GM10266 (cell line): ENCODE results near the gene C17orf58.
A peak's percentile ranks its signal among the peaks of the same experiment; 100 is the strongest.

Experiments used
- DNase-seq: peaks from one replicate; pipeline ENCODE4 v3.0.0; 2012; ENCODE audit errors: extremely low spot score
- CTCF ChIP-seq: IDR thresholded peaks from 2 replicates; pipeline ENCODE4 v1.5.1; 2012; ENCODE audit warnings: mild to moderate bottlenecking, low read depth; ENCODE audit not compliant: control insufficient read depth, insufficient read depth; ENCODE audit errors: missing control alignments

Gene C17orf58

DNA sequence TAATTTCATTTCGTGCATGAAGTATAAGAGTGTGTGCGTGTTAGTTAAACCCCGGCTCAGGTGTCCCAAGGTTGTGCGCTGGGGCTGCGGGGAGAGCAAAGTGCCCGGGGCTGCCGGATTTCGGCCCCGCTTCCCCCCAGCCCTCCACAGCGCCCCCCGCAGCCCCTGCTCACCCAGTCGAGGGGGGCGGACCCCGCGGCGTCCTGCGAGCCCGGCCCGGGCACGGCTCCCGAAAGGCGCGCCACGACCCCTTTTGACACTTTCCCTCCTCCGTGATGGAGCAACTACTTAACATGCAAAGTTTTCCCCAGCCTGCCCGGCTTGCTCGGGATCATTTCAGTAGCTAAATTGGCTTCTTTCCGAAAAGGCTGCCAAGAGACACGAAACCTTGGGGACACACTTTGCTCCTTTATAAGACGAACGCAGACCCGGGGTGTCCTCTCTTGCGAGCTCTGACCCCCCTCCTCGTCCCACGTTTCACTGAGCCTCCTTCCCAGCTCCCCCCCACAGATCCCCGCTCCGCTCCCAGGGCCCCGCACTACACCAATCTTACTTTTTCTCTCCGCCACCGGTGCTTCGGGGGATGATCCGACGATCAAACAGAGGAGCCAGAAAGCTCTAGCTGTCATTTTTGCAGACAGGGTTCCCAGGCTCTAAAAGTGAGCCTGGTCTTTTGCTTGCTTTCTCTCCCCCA lies 552 bp downstream of the C17orf58 start:
- peak; percentile 41 for DNase-seq
- TF ChIP-seq CTCF, result no peak

- DNase-seq, result peak; percentile 35
- no peak for TF ChIP-seq CTCF
Observed at GRCh38 chr17:67994817-67995569, 1.3 kb downstream of the C17orf58 start.

- peak; percentile 67 for DNase-seq
- TF ChIP-seq CTCF, result no peak
Observed at GRCh38 chr17:67993998-67994361, 2.3 kb downstream of the C17orf58 start.

GRCh38 chr17:67993153-67993997 lies 2.9 kb downstream of the C17orf58 start:
- no peak for TF ChIP-seq CTCF
- DNase-seq, result peak; percentile 95

- TF ChIP-seq CTCF, result no peak
- peak; percentile 25 for DNase-seq
Observed at GRCh38 chr17:67992548-67993152, 3.6 kb downstream of the C17orf58 start.

DNA sequence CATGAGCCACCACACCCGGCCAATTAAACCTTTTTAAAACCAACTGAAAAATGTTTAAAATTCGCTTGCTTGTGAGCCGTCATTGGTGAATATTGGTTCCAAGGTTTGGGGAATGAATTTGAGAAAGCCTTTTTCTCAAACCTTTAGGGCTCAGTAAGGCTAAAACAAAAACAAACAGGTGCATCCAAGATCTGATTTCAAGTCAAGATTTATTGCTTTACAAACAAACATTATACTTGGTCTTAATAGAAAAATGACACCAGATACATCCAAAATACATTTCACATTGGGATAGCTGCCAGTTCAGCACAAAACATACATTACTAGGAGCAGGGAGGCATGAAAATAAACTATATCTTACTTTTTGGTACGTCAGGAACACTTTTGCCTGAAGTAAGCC lies 5.4 kb downstream of the C17orf58 start:
- TF ChIP-seq CTCF, result no peak
- DNase-seq, result no peak
